Kidney (tissue), 14 donors: ENCODE data around the gene CDCA8. TPM values are rescaled to one million over a fixed set of nuclear protein-coding genes. Genes with fewer than 3 reads are reported as not detected.
A peak's percentile ranks its signal among the peaks of the same experiment; 100 is the strongest.

Source experiments
- DNase-seq, 5 donors: peaks; one replicate each; pipeline ENCODE4 v3.0.0-alpha.2; 2013 to 2020
- FAIRE-seq: peaks from 2 replicates; lab custom pipeline; 2012; peaks lifted over from hg19 to GRCh38; lab: Jason Lieb, UNC
- H3K27ac ChIP-seq, 2 donors: one replicate each; pipeline ENCODE4 v1.7.0; 2013; ENCODE audit warnings: low read depth in 2 of 2, low read length in 2 of 2, inconsistent platforms in 1 of 2
- H3K27me3 ChIP-seq: one replicate; pipeline ENCODE4 v1.7.1; 2013; ENCODE audit warnings: low read length, inconsistent platforms; ENCODE audit not compliant: control insufficient read depth, insufficient read depth
- H3K36me3 ChIP-seq, 3 donors: one replicate each; pipeline versions ENCODE4 v1.7.0 to v1.7.1; 2013; ENCODE audit warnings: low read length in 3 of 3, control low read depth in 1 of 3, inconsistent platforms in 1 of 3; ENCODE audit not compliant: insufficient read depth in 3 of 3, control insufficient read depth in 2 of 3
- H3K4me1 ChIP-seq, 3 donors: one replicate each; pipeline versions ENCODE4 v1.7.0 to v1.7.1; 2013; ENCODE audit warnings: low read length in 3 of 3, inconsistent platforms in 1 of 3, low read depth in 1 of 3; ENCODE audit not compliant: control insufficient read depth in 2 of 3, insufficient read depth in 2 of 3
- H3K4me3 ChIP-seq, 3 donors: one replicate each; pipeline versions ENCODE4 v1.7.0 to v1.8.1; 2013; ENCODE audit warnings: low read length in 3 of 3, control low read depth in 1 of 3, inconsistent platforms in 1 of 3
- H3K9ac ChIP-seq, 3 donors: one replicate each; pipeline versions ENCODE4 v1.7.0 to v1.7.1; 2013; ENCODE audit warnings: low read length in 3 of 3, control low read depth in 1 of 3, inconsistent platforms in 1 of 3
- H3K9me3 ChIP-seq, 3 donors: one replicate each; pipeline versions ENCODE4 v1.7.0 to v1.7.1; 2013; ENCODE audit warnings: low read length in 3 of 3, control low read depth in 1 of 3, inconsistent platforms in 1 of 3; ENCODE audit not compliant: control insufficient read depth in 2 of 3, insufficient read depth in 1 of 3
- CTCF ChIP-seq: IDR thresholded peaks from 3 replicates; pipeline ENCODE4 v1.5.1; 2012; ENCODE audit warnings: mild to moderate bottlenecking, moderate library complexity, borderline replicate concordance; ENCODE audit not compliant: insufficient read depth; ENCODE audit errors: extremely low read depth
- intact Hi-C: fragments of 100-400 bp; cut with DNase I; formaldehyde crosslinking; loops from one replicate; pipeline ENCODE4 v1.11.1; 2022
- polyA plus RNA-seq: library from polyadenylated mRNA; stranded (reverse); fragments of 350-450 nt; fragmentation: Illumina TruSeq; extraction: RNeasy Lipid Tissue Mini Kit (QIAGEN cat#74804); gene quantifications from one replicate; pipeline ENCODE4 v1.2.3, GENCODE V29; 2014; ENCODE audit warnings: low read depth, low replicate concordance; ENCODE audit not compliant: insufficient read depth
- total RNA-seq: library from RNA; stranded (reverse); fragmentation: NEBNext Ultra II Directional; extraction: Animal tissue kit (Norgen Biotek cat#: 25700); gene quantifications from one replicate; pipeline ENCODE4 v1.2.1, GENCODE V29; 2021
- donor health status: control.
- donor health status: control.
- donor health status: control.
- donor health status: control.
- donor health status: control.
- donor health status: DM: yes; HTN: yes; CAD: no.
- donor health status: Normal renal cell carcinoma (clear cell type).

Gene CDCA8
- total and polyA plus RNA-seq, 2 donors from 2014 or later = 0.71 to 1.0 TPM

GRCh38 chr1:37703061-37703460 is 10.7 kb downstream of the CDCA8 start:
- intact Hi-C loops = no loop called here
- Histone ChIP-seq H3K27me3 (no peaks in the 10 kb centered on the region), H3K9ac (no peak overlapping the region), H3K4me3 (no peak overlapping the region), H3K4me1 (no peaks in the 10 kb centered on the region), H3K27ac (no peak overlapping the region), H3K9me3 (no peaks in the 10 kb centered on the region), H3K36me3 (no peaks in the 10 kb centered on the region)
- DNase-seq (peak in 1 of 5 donors; percentile 16), FAIRE-seq (no peak)
- TF ChIP-seq CTCF = no peak

GRCh38 chr1:37704966-37705365 is 12.7 kb downstream of the CDCA8 start:
- Histone ChIP-seq H3K36me3 (no peaks in the 10 kb centered on the region), H3K27ac (no peak overlapping the region), H3K9me3 (no peaks in the 10 kb centered on the region), H3K4me3 (no peak overlapping the region), H3K4me1 (no peaks in the 10 kb centered on the region), H3K27me3 (no peaks in the 10 kb centered on the region), H3K9ac (no peak overlapping the region)
- TF ChIP-seq CTCF = no peak
- intact Hi-C loops = no loop called here
- FAIRE-seq = no peak
- peak in 2 of 5 donors; percentile 4 to 64 for DNase-seq

- Histone ChIP-seq H3K9ac (no peak overlapping the region), H3K4me1 (no peaks in the 10 kb centered on the region), H3K4me3 (no peak overlapping the region), H3K36me3 (no peaks in the 10 kb centered on the region), H3K9me3 (no peaks in the 10 kb centered on the region), H3K27me3 (no peaks in the 10 kb centered on the region), H3K27ac (no peak overlapping the region)
- FAIRE-seq (no peak), DNase-seq (peak in 1 of 5 donors; percentile 53)
- intact Hi-C loops = no loop called here
- no peak for TF ChIP-seq CTCF
Observed at GRCh38 chr1:37705399-37705798, 13.1 kb downstream of the CDCA8 start.

- TF ChIP-seq CTCF = no peak
- FAIRE-seq (no peak), DNase-seq (no peak)
- Histone ChIP-seq H3K9me3 (no peaks in the 10 kb centered on the region), H3K27me3 (no peaks in the 10 kb centered on the region), H3K9ac (no peak overlapping the region), H3K27ac (no peak overlapping the region), H3K4me3 (no peak overlapping the region), H3K4me1 (no peaks in the 10 kb centered on the region), H3K36me3 (no peaks in the 10 kb centered on the region)
- intact Hi-C loops = no loop called here
Observed at GRCh38 chr1:37708471-37708870, 16.2 kb downstream of the CDCA8 start.
